Testis (tissue), 2 donors: ENCODE data around the gene LACC1.

Source experiments
- CTCF ChIP-seq, 3 experiments: fragments of 450-650 bp in 2 of 3; fragments of 200-600 bp in 1 of 3; sonication (generic) in 1 of 3; IDR thresholded peaks; one replicate each; pipeline ENCODE4 v1.5.1; 2016 to 2019; ENCODE audit warnings: antibody characterized with exemption in 3 of 3, mild to moderate bottlenecking in 2 of 3, moderate library complexity in 1 of 3
- POLR2A ChIP-seq: fragments of 450-650 bp; IDR thresholded peaks from one replicate; pipeline ENCODE4 v1.6.1; 2017; ENCODE audit warnings: antibody characterized with exemption, mild to moderate bottlenecking, moderate library complexity

GRCh38 chr13:43838909-43839308, 40.8 kb upstream of the LACC1 start:
- TF ChIP-seq CTCF (IDR thresholded peaks at IDR 0.05): no peak
- TF ChIP-seq POLR2A: no peak
